GM19351 (cell line): ENCODE results near the gene BBS1.
"Not testable (repeated sequence)": the region's sequence is repeated elsewhere in the genome, so short reads cannot be mapped to it uniquely, and the experiment has no call there.

Experiments used
- ATAC-seq: cut with Tn5 transposase; IDR thresholded peaks from one replicate; pipeline ENCODE4 v1.9.1; 2021; ENCODE audit warnings: mild to moderate bottlenecking, moderate library complexity; ENCODE audit not compliant: unreplicated experiment

The BBS1 gene

GRCh38 chr11:66523611-66524010, 13.2 kb downstream of the BBS1 start:
- ATAC-seq, result no peak

GRCh38 chr11:66524304-66525040, 14.0 kb downstream of the BBS1 start:
- no peak for ATAC-seq

- ATAC-seq, result no peak
Observed at GRCh38 chr11:66529069-66529468, 18.6 kb downstream of the BBS1 start.

- ATAC-seq, result no peak
Observed at GRCh38 chr11:66529655-66530054, 19.2 kb downstream of the BBS1 start.

- ATAC-seq, result no peak
Observed at GRCh38 chr11:66530927-66531709, 20.7 kb downstream of the BBS1 start.

- no peak for ATAC-seq
Observed at GRCh38 chr11:66531841-66532240, 21.4 kb downstream of the BBS1 start.

- ATAC-seq, result no peak
Observed at GRCh38 chr11:66532784-66533183, 22.3 kb downstream of the BBS1 start.

GRCh38 chr11:66539170-66539869, 28.9 kb downstream of the BBS1 start:
- no peak for ATAC-seq

- ATAC-seq, result no peak
Observed at GRCh38 chr11:66539870-66540213, 29.4 kb downstream of the BBS1 start.

- not testable (repeated sequence) for ATAC-seq
Observed at GRCh38 chr11:66540598-66540997, 30.2 kb downstream of the BBS1 start.

- ATAC-seq, result no peak
Observed at GRCh38 chr11:66541892-66542291, 31.5 kb downstream of the BBS1 start.

GRCh38 chr11:66542362-66542761, 31.9 kb downstream of the BBS1 start:
- no peak for ATAC-seq

- no peak for ATAC-seq
Observed at GRCh38 chr11:66543263-66544107, 33.0 kb downstream of the BBS1 start.

- not testable (repeated sequence) for ATAC-seq
Observed at GRCh38 chr11:66544952-66545351, 34.5 kb downstream of the BBS1 start.

- ATAC-seq, result peak; percentile 83
Observed at GRCh38 chr11:66545701-66546367, 35.4 kb downstream of the BBS1 start, which contains the start of gene ZDHHC24. Gene ZDHHC24, minus strand, starts transcription at chr11:66546048. Its CDS starts 45 bp downstream, at chr11:66546003.

GRCh38 chr11:66546368-66546965, 36.0 kb downstream of the BBS1 start, which contains the start of gene ACTN3:
Gene ACTN3, plus strand, starts transcription at chr11:66546903. Its CDS starts 35 bp downstream, at chr11:66546938.
- peak; percentile 1 for ATAC-seq

- no peak for ATAC-seq
Observed at GRCh38 chr11:66546966-66547661, 36.7 kb downstream of the BBS1 start.

- ATAC-seq, result no peak
Observed at GRCh38 chr11:66547662-66548009, 37.2 kb downstream of the BBS1 start.

- no peak for ATAC-seq
Observed at GRCh38 chr11:66548041-66548440, 37.6 kb downstream of the BBS1 start.
